Uterus (tissue), 4 donors: ENCODE results near the gene CDX1. TPM values are rescaled to one million over a fixed set of nuclear protein-coding genes. Genes with fewer than 3 reads are reported as not detected.

Experiments
- DNase-seq, 2 donors: peaks; one replicate each; pipeline ENCODE4 v3.0.0-alpha.2; 2019 to 2020
- H3K27ac ChIP-seq, 2 donors: fragments of 200-600 bp; sonication (generic); 1 replicate in 1 of 2; 2 replicates in 1 of 2; pipeline ENCODE4 v1.5.1; 2016 to 2018
- H3K27me3 ChIP-seq, 2 donors: fragments of 200-600 bp; sonication (generic); one replicate each; pipeline ENCODE4 v1.5.1; 2018 to 2019; ENCODE audit warnings: control low read depth in 1 of 2
- H3K36me3 ChIP-seq, 2 donors: fragments of 200-600 bp; sonication (generic); one replicate each; pipeline ENCODE4 v1.5.1; 2019; ENCODE audit warnings: control low read depth in 1 of 2
- H3K4me1 ChIP-seq, 2 donors: fragments of 200-600 bp; sonication (generic); one replicate each; pipeline ENCODE4 v1.5.1; 2018 to 2019; ENCODE audit warnings: control low read depth in 1 of 2
- H3K4me3 ChIP-seq, 2 donors: fragments of 200-600 bp; sonication (generic); 1 replicate in 1 of 2; 2 replicates in 1 of 2; pipeline ENCODE4 v1.5.1; 2018 to 2019; ENCODE audit warnings: mild to moderate bottlenecking in 1 of 2
- H3K9me3 ChIP-seq, 2 donors: fragments of 200-600 bp; sonication (generic); one replicate each; pipeline ENCODE4 v1.5.1; 2019; ENCODE audit warnings: control low read depth in 1 of 2
- POLR2A ChIP-seq, 2 donors: fragments of 450-650 bp; IDR thresholded peaks; one replicate each; pipeline ENCODE4 v1.6.1; 2016; ENCODE audit warnings: antibody characterized with exemption in 2 of 2, mild to moderate bottlenecking in 1 of 2, moderate library complexity in 1 of 2
- intact Hi-C: fragments of 100-400 bp; cut with DNase I; formaldehyde crosslinking; loops from one replicate; pipeline ENCODE4 v1.15.1; 2023; ENCODE audit warnings: low total_unique reads
- total RNA-seq, 4 donors: library from RNA; depleted of rRNA in 3 of 4; stranded (reverse); fragments of >200 nt in 3 of 4; gene quantifications; one replicate each; pipeline versions ENCODE4 v1.1.0 to v1.2.4, GENCODE V29; 2014 to 2023
- TF ChIP-seq, protein P1 (sequence below), 4 experiments: fragments of 200-600 bp in 2 of 4; fragments of 450-650 bp in 2 of 4; sonication (generic) in 2 of 4; IDR thresholded peaks; one replicate each; pipeline ENCODE4 v1.5.1; 2016 to 2019; ENCODE audit warnings: antibody characterized with exemption in 4 of 4, mild to moderate bottlenecking in 2 of 4, moderate library complexity in 1 of 4
- donor health status: DM: yes; HTN: yes; CAD: no.

The CDX1 gene
- total RNA-seq, 4 donors from 2014 or later, result 0.29 to 0.77 (median 0.38) TPM

DNA sequence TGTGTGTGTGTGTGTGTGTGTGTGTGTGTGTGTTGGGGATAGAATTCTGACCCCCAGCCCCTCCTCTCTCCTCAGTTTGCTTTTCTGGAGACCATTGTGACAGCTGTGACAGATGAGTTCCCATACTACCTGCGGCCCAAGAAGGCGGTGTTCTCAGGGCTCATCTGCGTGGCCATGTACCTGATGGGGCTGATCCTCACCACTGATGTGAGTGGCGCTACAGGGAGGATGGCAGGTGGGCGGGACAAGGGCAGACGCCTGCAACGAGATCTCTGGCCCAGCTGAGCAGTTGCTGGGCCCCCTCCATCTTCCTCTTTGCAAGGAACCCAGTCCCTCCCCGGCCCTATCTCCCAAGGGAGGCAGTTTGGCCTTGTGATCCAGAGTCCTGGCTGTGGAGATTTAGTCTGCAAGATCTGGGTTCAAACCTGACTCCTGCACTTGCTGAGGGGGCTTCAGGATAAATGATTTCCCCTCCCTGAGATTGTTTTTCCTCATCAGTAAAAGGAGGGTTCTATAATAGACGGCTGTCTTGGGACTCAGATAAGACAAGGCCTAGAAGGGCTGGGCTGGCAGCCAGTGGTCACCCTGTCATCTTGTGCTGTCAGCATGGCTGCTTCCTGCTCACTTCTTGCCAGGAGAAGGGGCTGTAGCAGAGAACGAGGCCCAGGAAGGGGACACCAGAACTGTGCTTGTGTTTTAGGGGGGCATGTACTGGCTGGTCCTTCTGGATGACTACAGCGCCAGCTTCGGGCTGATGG lies 37.4 kb downstream of the CDX1 start:
- no peaks in the 10 kb centered on the region for H3K4me1 ChIP-seq
- DNase-seq, result no peak
- intact Hi-C loops, result no loop called here

DNA sequence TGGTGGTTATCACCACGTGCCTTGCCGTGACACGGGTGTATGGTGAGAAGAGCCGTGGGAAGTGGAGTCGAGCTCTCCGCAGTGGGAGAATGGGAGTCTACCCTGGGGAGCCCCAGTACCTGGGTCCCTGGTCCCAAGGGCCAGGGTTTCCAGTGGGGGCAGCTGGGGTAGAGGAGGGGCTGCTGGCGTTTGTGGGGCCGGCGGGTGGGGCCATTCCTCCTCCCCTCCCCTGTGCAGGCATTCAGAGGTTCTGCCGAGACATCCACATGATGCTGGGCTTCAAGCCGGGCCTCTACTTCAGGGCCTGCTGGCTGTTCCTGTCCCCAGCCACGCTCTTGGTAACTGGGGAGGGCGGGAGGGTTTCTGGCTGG lies 38.0 kb downstream of the CDX1 start:
- H3K36me3 ChIP-seq, result no peaks in the 10 kb centered on the region
- no peaks in the 10 kb centered on the region for H3K27me3 ChIP-seq
- H3K4me3 ChIP-seq, result no peak overlapping the region
- H3K4me1 ChIP-seq, result no peaks in the 10 kb centered on the region
- no peak for DNase-seq
- H3K9me3 ChIP-seq, result no peaks in the 10 kb centered on the region
- TF ChIP-seq POLR2A (IDR thresholded peaks at IDR 0.05), result no peak
- TF ChIP-seq, protein P1, sequence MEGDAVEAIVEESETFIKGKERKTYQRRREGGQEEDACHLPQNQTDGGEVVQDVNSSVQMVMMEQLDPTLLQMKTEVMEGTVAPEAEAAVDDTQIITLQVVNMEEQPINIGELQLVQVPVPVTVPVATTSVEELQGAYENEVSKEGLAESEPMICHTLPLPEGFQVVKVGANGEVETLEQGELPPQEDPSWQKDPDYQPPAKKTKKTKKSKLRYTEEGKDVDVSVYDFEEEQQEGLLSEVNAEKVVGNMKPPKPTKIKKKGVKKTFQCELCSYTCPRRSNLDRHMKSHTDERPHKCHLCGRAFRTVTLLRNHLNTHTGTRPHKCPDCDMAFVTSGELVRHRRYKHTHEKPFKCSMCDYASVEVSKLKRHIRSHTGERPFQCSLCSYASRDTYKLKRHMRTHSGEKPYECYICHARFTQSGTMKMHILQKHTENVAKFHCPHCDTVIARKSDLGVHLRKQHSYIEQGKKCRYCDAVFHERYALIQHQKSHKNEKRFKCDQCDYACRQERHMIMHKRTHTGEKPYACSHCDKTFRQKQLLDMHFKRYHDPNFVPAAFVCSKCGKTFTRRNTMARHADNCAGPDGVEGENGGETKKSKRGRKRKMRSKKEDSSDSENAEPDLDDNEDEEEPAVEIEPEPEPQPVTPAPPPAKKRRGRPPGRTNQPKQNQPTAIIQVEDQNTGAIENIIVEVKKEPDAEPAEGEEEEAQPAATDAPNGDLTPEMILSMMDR (IDR thresholded peaks at IDR 0.05), result no peak
- intact Hi-C loops, result no loop called here
- no peak overlapping the region for H3K27ac ChIP-seq

More for the DNA sequence above, 37.4 kb downstream of the CDX1 start:
- Histone ChIP-seq H3K9me3 (no peaks in the 10 kb centered on the region), H3K27ac (no peak overlapping the region), H3K36me3 (no peaks in the 10 kb centered on the region), H3K4me3 (no peak overlapping the region), H3K27me3 (no peaks in the 10 kb centered on the region)
- TF ChIP-seq, protein P1 (IDR thresholded peaks at IDR 0.05), result no peak
- no peak for TF ChIP-seq POLR2A (IDR thresholded peaks at IDR 0.05)

DNA sequence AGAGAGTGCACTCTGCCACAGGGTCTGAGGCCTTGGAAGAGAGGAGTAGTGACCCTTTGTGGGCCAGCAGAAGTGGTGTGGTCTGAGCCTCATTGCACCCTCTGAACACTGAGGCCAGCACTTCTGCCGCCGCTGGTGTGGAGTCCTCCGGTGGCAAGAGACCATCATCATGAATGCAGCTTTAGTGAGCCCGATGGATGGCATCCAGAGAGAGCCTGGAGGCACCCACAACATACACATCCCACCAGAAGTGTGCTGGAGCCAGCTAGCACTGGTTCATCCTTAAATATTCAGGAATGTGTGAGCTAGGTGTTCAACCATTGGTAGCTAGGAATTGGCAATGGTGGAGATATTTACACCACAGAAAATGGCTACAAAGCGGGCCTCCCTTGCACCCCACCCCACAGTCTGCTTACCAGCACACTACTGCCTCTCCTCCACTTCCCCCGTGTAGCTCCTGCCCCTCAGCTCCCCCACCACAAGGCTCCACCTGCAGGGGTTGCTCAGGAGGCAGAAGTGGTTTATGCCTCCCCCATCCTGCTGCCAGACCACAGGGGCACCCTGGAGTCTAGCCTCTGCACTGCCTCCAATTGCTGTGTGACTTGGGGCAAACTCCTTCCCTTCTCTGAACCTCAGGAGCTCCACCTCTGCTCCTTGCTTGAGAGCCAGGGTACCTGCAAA lies 39.7 kb downstream of the CDX1 start:
- no peak for TF ChIP-seq POLR2A (IDR thresholded peaks at IDR 0.05)
- intact Hi-C loops, result no loop called here
- H3K4me3 ChIP-seq, result no peak overlapping the region
- no peaks in the 10 kb centered on the region for H3K36me3 ChIP-seq
- no peak for DNase-seq
- no peaks in the 10 kb centered on the region for H3K4me1 ChIP-seq
- no peak overlapping the region for H3K27ac ChIP-seq
- no peaks in the 10 kb centered on the region for H3K9me3 ChIP-seq
- H3K27me3 ChIP-seq, result no peaks in the 10 kb centered on the region

DNA sequence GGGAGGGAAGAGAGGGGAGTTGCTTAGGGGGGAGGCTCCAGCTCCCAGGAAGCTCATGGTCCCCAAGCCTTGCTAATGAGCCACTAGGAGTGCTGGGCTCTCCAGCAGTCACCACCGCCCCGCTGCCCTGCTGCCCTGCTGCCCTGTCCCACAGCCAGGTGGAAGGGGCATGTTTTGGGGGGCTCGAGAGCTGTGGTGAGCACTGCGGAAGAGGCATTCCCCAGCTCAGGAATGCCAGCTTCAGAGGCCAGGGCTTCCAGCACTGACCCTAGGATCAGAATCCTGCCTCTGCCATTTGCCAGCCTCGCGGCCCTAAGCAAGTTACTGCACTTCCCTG lies 40.2 kb downstream of the CDX1 start:
- DNase-seq, result no peak
- H3K36me3 ChIP-seq, result no peaks in the 10 kb centered on the region
- intact Hi-C loops, result no loop called here
- H3K4me3 ChIP-seq, result no peak overlapping the region
- H3K27me3 ChIP-seq, result no peaks in the 10 kb centered on the region
- H3K27ac ChIP-seq, result no peak overlapping the region
- H3K4me1 ChIP-seq, result no peaks in the 10 kb centered on the region
- no peaks in the 10 kb centered on the region for H3K9me3 ChIP-seq
- no peak for TF ChIP-seq POLR2A (IDR thresholded peaks at IDR 0.05)

DNA sequence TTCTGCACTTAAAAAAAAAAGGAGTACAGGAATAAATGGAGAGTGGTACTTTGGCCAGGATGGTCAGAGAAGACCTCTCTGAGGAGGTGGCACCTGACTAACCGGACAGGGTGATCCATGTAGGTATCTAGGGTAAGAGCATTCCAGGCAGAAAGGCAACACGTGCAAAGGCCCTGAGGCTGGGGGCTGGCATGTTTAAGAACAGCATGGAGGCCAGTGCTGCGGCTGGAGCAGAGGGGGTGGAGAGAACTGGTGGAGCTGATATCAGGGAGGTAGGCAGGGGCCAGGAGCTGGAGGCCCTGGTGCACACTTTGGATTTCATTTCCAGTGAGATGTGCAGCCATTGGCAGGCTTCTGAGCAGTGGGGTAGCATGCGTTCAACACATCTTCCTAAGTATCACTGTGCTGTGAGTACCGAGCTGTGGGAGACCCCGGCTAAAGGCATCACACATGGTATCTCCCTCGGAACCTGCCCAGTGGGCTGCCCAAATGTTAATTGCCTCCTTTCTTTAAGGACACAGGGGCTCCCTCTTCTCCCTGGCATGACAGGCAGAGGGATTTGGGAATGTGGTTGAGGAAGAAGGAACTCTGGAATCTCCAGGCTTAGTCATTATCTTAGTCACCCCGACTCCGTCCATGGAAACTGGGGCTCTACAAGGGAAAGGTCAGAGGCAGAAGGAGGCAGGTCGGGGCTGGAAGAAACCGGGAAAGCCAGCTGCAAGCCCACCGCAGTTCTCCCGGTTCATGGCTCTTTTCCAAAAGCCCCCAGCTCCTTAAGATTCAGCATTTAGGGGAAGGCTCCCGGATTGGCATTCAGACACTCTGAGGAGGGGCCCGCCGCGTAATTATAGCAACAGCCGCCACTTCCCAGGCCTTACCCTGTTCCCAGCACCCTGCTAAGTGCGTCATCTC lies 41.9 kb downstream of the CDX1 start:
- no peak overlapping the region for H3K27ac ChIP-seq
- TF ChIP-seq, protein P1 (IDR thresholded peaks at IDR 0.05), result no peak
- TF ChIP-seq POLR2A (IDR thresholded peaks at IDR 0.05), result no peak
- no peak for DNase-seq
- H3K4me3 ChIP-seq, result no peak overlapping the region
- no peaks in the 10 kb centered on the region for H3K9me3 ChIP-seq
- H3K4me1 ChIP-seq, result no peaks in the 10 kb centered on the region
- intact Hi-C loops, result no loop called here
- H3K27me3 ChIP-seq, result no peaks in the 10 kb centered on the region
- no peaks in the 10 kb centered on the region for H3K36me3 ChIP-seq
